Subcutaneous adipose tissue (tissue), 4 donors: ENCODE data around the gene NCS1. TPM values are rescaled to one million over a fixed set of nuclear protein-coding genes. Genes with fewer than 3 reads are reported as not detected.

Experiments used
- CTCF ChIP-seq: fragments of 450-650 bp; IDR thresholded peaks from one replicate; pipeline ENCODE4 v1.5.1; 2016; ENCODE audit warnings: low read depth, mild to moderate bottlenecking, control low read depth, antibody characterized with exemption, moderate library complexity
- total RNA-seq, 4 donors: library from RNA; depleted of rRNA; stranded (reverse); fragments of >200 nt; gene quantifications; one replicate each; pipeline ENCODE4 v1.1.0, GENCODE V29; 2016

NCS1 gene
- total RNA-seq, 4 donors from 2014 or later = 0.19 to 4.4 (median 1.8) TPM

DNA sequence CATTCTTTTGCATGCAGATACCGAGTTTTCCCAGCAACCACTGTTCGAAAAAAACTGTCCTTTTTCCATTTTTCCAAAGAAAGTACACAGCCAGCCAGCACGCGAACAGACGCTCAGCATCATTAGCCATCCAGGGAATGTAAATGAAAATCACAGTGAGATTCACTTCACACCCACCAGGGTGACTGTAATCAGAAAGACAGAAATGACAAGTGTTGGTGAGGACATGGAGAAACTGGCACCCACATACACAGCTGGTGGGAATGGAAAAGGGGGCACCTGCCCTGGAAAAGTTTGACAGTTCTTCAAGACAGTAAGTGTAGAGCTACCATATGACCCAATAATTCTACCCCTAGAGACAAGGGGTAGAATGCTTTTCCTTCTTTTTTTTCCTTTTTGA, 25.0 kb upstream of the NCS1 start:
- no peak for TF ChIP-seq CTCF

GRCh38 chr9:130147910-130148309, 24.3 kb upstream of the NCS1 start:
- TF ChIP-seq CTCF = no peak

GRCh38 chr9:130149031-130149430, 23.2 kb upstream of the NCS1 start:
- TF ChIP-seq CTCF = no peak

DNA sequence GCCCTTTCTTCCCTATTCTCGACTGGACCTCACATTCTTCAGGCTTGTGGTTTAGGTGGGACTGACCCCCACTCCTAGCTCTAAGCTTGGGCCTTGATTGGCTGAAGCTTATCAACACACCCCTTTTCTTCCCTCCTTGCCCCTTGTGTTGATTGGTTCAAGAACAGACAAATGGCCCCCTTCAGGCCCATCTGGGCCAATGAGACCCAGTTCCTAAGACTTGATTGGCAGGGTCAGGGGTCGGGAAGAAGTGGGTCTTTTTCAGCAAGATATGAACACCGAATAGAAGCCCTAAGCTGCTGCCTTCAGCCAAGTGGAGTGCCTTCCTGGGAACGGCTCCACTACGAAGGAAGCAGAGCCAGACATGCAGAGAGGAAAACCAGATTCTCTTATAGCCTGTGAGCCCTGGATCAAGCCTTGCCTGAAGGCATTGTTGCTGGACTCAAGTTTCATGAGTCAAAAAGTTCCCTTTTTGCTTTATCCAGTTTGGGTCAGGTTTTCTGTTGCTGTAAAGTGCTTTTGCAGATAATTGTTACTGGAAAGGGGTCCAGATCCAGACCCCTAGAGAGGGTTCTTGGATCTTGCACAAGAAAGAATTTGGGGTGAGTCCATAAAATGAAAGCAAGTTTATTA, 22.4 kb upstream of the NCS1 start:
- TF ChIP-seq CTCF = no peak

DNA sequence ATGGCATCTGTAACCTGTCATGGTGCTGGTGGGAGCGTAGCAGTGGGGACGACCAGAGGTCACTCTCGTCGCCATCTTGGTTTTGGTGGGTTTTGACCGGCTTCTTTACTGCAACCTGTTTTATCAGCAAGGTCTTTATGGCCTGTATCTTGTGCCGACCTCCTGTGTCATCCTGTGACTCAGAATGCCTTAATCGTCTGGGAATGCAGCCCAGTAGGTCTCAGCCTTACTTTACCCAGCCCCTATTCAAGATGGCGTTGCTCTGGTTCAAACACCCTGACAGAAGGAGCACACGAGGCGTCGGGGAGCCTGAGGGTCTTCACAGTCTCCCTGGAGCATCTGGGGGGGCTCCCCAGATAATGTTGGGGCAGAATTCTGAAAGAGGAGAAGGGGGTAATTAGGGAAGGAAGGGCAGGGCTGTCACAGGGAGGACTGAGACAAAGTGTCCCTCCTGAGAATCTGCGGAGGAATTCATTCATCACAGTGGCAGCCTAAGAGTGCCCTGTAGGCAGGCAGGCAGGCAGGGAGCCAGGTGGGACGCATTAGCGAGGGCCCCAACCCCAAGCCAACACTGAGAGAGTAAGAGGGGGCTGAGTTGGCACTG, 21.3 kb upstream of the NCS1 start:
- no peak for TF ChIP-seq CTCF

DNA sequence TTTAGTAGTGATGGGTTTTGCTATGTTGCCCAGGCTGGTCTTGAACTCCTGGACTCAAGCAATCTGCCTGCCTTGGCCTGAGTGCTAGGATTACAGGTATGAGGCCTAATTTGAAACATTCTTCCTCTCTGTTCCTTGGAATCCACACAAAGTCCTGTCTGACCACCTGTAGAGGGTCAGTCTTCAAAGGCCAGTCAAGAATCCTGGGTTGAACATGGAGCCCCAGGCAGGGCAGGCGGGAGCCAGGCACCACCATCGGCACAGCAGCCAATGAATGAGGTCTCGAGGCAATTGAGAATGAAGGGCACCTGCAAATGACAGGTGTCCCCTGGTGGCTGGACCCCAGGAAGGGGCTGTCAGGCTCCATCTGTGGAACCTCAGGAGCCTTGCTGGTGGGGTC, 17.4 kb upstream of the NCS1 start:
- TF ChIP-seq CTCF = no peak

- TF ChIP-seq CTCF = no peak
These were observed 16.6 kb upstream of the NCS1 start for GRCh38 chr9:130155647-130156046.
